ENCODE measurements around the gene CLDN1.
"Not testable (repeated sequence)": the region's sequence is repeated elsewhere in the genome, so short reads cannot be mapped to it uniquely, and the experiment has no call there.

Gene CLDN1

GRCh38 chr3:190289989-190290388, 32.3 kb downstream of the CLDN1 start:
- DNase-seq: no peak

- no peak for DNase-seq
These were observed 33.4 kb downstream of the CLDN1 start for GRCh38 chr3:190288836-190289235.

- DNase-seq: no peak
These were observed 36.2 kb downstream of the CLDN1 start for GRCh38 chr3:190286014-190286413.

- no peak for DNase-seq
These were observed 40.8 kb downstream of the CLDN1 start for GRCh38 chr3:190281308-190282051.

GRCh38 chr3:190279690-190280089, 42.6 kb downstream of the CLDN1 start:
- DNase-seq: no peak

GRCh38 chr3:190272747-190273146, 49.5 kb downstream of the CLDN1 start:
- DNase-seq: no peak

- DNase-seq: no peak
These were observed 53.1 kb downstream of the CLDN1 start for GRCh38 chr3:190269101-190269500.

GRCh38 chr3:190267464-190267863, 54.8 kb downstream of the CLDN1 start:
- not testable (repeated sequence) for DNase-seq

- no peak for DNase-seq
These were observed 55.3 kb downstream of the CLDN1 start for GRCh38 chr3:190266913-190267290.

- no peak for DNase-seq
These were observed 55.9 kb downstream of the CLDN1 start for GRCh38 chr3:190266265-190266912.

GRCh38 chr3:190265796-190266195, 56.5 kb downstream of the CLDN1 start:
- no peak for DNase-seq

GRCh38 chr3:190265126-190265525, 57.1 kb downstream of the CLDN1 start:
- DNase-seq: no peak

- DNase-seq: no peak
These were observed 60.5 kb downstream of the CLDN1 start for GRCh38 chr3:190261740-190262139.

GRCh38 chr3:190261015-190261414, 61.2 kb downstream of the CLDN1 start:
- DNase-seq: no peak

GRCh38 chr3:190260301-190260700, 61.9 kb downstream of the CLDN1 start:
- DNase-seq: no peak

- DNase-seq: no peak
These were observed 63.6 kb downstream of the CLDN1 start for GRCh38 chr3:190258634-190259033.

Measured in NCI-H2107 (cell line).